ENCODE results near the gene OLA1. TPM values are rescaled to one million over a fixed set of nuclear protein-coding genes. Genes with fewer than 3 reads are reported as not detected.

Gene OLA1
- total and polyA plus RNA-seq, 2 of the 4 experiments (the other 2 are of a cell fraction) = 54.7 to 71.2 TPM

DNA sequence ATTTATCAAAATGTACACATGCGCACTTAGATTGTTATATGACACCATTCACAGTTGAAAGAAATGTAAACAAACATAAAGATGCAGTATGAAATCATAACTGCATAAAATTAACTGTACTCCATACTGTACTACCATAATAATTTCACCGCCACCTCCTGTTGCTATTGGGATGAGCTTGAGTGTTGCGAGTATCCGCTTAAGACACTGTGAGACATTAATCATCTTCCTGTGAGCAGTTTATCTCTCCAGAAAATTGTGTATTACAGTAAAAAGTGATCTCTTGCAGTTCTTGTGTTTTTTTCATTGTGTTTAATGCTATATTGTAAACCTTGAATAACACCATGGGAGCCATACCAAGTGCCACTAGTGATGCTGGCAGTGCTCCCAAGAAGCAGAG lies 46.1 kb downstream of the OLA1 start:
- no peak overlapping the region for H3K4me2 ChIP-seq (ENCODE audit: low read depth, low read length)
- H4K20me1 ChIP-seq (ENCODE audit: insufficient read depth, low read length) = peaks cover 17% of the 10 kb centered on the region
- ChIA-PET CTCF (no interaction called here), POLR2A (ENCODE audit: unreplicated experiment) (no interaction called here)
- ATAC-seq (ENCODE audit: low read depth) (no peak), DNase-seq (no peak)
- H3K56ac ChIP-seq (ENCODE audit: extremely low read depth, insufficient read depth, low read length) = no peak overlapping the region
- H2AK5ac ChIP-seq (ENCODE audit: low read depth, low read length) = no peak overlapping the region
- no peaks in the 10 kb centered on the region for H3K9me3 ChIP-seq (ENCODE audit: control insufficient read depth, insufficient read depth, low read length)
- H3K9ac ChIP-seq (ENCODE audit: low read depth, low read length) = no peak overlapping the region
- no peak overlapping the region for H4K5ac ChIP-seq (ENCODE audit: low read depth, low read length)
- peaks cover 12 to 36% of the 10 kb centered on the region in 2 experiments; a peak in 3 of 4 replicates for H3K79me1 ChIP-seq (ENCODE audit: low read depth in 1 of 2, low read length in 2 of 2)
- no peak overlapping the region for H3K4ac ChIP-seq (ENCODE audit: low read depth, low read length)
- no peak overlapping the region for H2AFZ ChIP-seq (replicated peaks; ENCODE audit: low read length, poor library complexity)
- WGBS, 2 experiments (ENCODE audit: extremely low coverage in 2 of 2, insufficient read length in 1 of 2) = no CpG with 5 or more reads among the region's 4 CpGs
- H2BK120ac ChIP-seq (ENCODE audit: low read depth, low read length) = no peak overlapping the region
- H3K27me3 ChIP-seq (ENCODE audit: control insufficient read depth, insufficient read depth, low read length) = no peaks in the 10 kb centered on the region
- H3K4me1 ChIP-seq (ENCODE audit: control insufficient read depth, insufficient read depth, low read length) = peaks cover 3% of the 10 kb centered on the region
- no peak overlapping the region for H4K91ac ChIP-seq (ENCODE audit: insufficient read depth, low read depth, low read length)
- H3K9me1 ChIP-seq (ENCODE audit: insufficient read depth, low read length) = peaks cover 7% of the 10 kb centered on the region
- no peak overlapping the region for H3K4me3 ChIP-seq (ENCODE audit: insufficient read depth, low read depth, low read length)
- H4K8ac ChIP-seq (ENCODE audit: low read depth in 2 of 2, low read length in 2 of 2) = no peak overlapping the region
- H2BK15ac ChIP-seq (ENCODE audit: low read depth, low read length) = no peak overlapping the region
- H2BK5ac ChIP-seq (ENCODE audit: low read depth, low read length, poor library complexity, severe bottlenecking) = no peak overlapping the region
- no peak overlapping the region for H2BK20ac ChIP-seq (ENCODE audit: low read depth, low read length)
- no peaks in the 10 kb centered on the region for H3K36me3 ChIP-seq (ENCODE audit: control insufficient read depth, insufficient read depth, low read length)
- no TSS peak for BruUV-seq (replicated peaks)
- in situ Hi-C loops (cut with MboI; ENCODE audit: low sequenced_read_pairs) (no loop called here), intact Hi-C loops (cut with micrococcal nuclease) (no loop called here), dilution Hi-C loops (cut with HindIII; ENCODE audit: low sequenced_read_pairs, unreplicated experiment) (no loop called here)
- no peak overlapping the region for H2AK9ac ChIP-seq (replicated peaks; ENCODE audit: low read depth, low read length, poor library complexity)
- H3K23ac ChIP-seq (ENCODE audit: low read depth, low read length) = no peak overlapping the region
- no peak overlapping the region for H3K14ac ChIP-seq (replicated peaks; ENCODE audit: low read depth, low read length)
- no peak overlapping the region for H3K27ac ChIP-seq (ENCODE audit: insufficient read depth, low read length)
- TF ChIP-seq RAD21 (IDR thresholded peaks at IDR 0.05; ENCODE audit: low read length) = no peak
- TF ChIP-seq POLR2A (IDR thresholded peaks at IDR 0.05; ENCODE audit: low read depth, low read length) = no peak
- no peak for TF ChIP-seq CEBPB (IDR thresholded peaks at IDR 0.05; ENCODE audit: low read depth, low read length)
- TF ChIP-seq BHLHE40 (IDR thresholded peaks at IDR 0.05; ENCODE audit: low read depth, low read length) = no peak
- TF ChIP-seq MXI1 (IDR thresholded peaks at IDR 0.05; ENCODE audit: borderline replicate concordance, low read depth, low read length) = no peak
- no peak for TF ChIP-seq FOS (IDR thresholded peaks at IDR 0.05; ENCODE audit: low read depth, low read length)
- TF ChIP-seq, protein P1, sequence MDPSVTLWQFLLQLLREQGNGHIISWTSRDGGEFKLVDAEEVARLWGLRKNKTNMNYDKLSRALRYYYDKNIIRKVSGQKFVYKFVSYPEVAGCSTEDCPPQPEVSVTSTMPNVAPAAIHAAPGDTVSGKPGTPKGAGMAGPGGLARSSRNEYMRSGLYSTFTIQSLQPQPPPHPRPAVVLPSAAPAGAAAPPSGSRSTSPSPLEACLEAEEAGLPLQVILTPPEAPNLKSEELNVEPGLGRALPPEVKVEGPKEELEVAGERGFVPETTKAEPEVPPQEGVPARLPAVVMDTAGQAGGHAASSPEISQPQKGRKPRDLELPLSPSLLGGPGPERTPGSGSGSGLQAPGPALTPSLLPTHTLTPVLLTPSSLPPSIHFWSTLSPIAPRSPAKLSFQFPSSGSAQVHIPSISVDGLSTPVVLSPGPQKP (IDR thresholded peaks at IDR 0.05; ENCODE audit: borderline replicate concordance, low read depth, low read length) = no peak
- no peak for TF ChIP-seq RFX5 (IDR thresholded peaks at IDR 0.05; ENCODE audit: low read depth, low read length)
- no peak for TF ChIP-seq CHD1 (IDR thresholded peaks at IDR 0.05; ENCODE audit: low read depth, low read length)
- TF ChIP-seq, protein P2, sequence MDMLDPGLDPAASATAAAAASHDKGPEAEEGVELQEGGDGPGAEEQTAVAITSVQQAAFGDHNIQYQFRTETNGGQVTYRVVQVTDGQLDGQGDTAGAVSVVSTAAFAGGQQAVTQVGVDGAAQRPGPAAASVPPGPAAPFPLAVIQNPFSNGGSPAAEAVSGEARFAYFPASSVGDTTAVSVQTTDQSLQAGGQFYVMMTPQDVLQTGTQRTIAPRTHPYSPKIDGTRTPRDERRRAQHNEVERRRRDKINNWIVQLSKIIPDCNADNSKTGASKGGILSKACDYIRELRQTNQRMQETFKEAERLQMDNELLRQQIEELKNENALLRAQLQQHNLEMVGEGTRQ (IDR thresholded peaks at IDR 0.05; ENCODE audit: low read depth, low read length) = no peak
- no peak for TF ChIP-seq SMC3 (IDR thresholded peaks at IDR 0.05; ENCODE audit: low read depth, low read length)
- no peak overlapping the region for H3K18ac ChIP-seq (ENCODE audit: low read depth, low read length)

Data from IMR-90 (cell line).